Measurements from ENCODE around the gene HMGCS2. TPM values are rescaled to one million over a fixed set of nuclear protein-coding genes. Genes with fewer than 3 reads are reported as not detected.

HMGCS2 gene
- total RNA-seq, 2 experiments from 2014 or later: not detected

DNA sequence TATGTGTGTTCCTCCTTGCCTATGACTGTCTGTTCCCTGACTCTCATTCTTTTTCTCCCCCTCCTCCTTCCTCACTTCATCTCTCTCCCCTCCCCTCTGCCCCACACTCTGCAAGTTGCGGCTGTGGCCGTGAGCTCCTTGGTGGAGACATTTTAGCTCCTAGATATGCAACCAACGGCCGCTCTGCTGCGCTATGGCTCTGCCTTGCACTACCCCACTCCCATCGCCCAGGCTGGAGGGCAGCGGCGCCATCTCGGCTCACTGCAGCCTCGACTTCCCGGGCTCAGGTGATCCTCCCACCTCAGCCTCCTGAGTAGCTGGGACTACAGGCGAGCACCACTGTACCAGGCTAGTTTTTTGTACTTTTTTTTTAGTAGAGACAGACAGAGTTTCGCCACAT lies 37.0 kb upstream of the HMGCS2 start:
- Mint-ChIP-seq H3K36me3 (ENCODE audit: low read depth) (no peaks in the 10 kb centered on the region), H3K9me3 (ENCODE audit: low read depth) (no peaks in the 10 kb centered on the region), H3K4me1 (peaks cover 4% of the 10 kb centered on the region), H3K27ac (no peak overlapping the region), H3K27me3 (peaks cover 14% of the 10 kb centered on the region), H3K4me3 (no peak overlapping the region)
- ChIA-PET CTCF (no interaction called here), POLR2A (no interaction called here)
- ATAC-seq (no peak), DNase-seq (no peak)
- intact Hi-C loops (cut with DNase I, micrococcal nuclease): no loop called here

DNA sequence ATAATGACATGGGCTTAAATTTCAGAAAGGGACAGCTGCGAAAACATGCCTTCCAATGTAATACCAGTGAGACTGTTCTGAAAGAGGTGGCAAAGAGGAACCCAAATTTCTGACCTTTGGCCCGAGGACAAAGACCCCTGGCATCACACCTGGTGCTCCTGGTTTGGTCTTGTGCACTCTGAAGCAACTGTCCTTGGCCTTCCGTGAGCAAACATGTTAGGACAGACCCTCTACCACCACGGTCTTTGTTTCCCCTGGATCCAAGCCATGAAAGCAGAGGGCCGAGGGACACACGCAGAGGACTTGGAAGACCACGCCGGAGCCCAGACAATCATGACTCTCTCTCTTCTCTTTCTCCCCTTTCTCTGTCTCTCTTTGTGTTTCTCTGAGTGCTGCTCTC lies 36.5 kb upstream of the HMGCS2 start:
- CTCF ChIA-PET: no interaction called here
- ATAC-seq (no peak), DNase-seq (no peak)
- intact Hi-C loops (cut with DNase I, micrococcal nuclease): no loop called here
- no peak overlapping the region for H3K4me3 Mint-ChIP-seq
- H3K27ac Mint-ChIP-seq: no peak overlapping the region
- no peaks in the 10 kb centered on the region for H3K36me3 Mint-ChIP-seq (ENCODE audit: low read depth)
- peaks cover 14% of the 10 kb centered on the region for H3K27me3 Mint-ChIP-seq
- H3K4me1 Mint-ChIP-seq: peaks cover 4% of the 10 kb centered on the region
- no peaks in the 10 kb centered on the region for H3K9me3 Mint-ChIP-seq (ENCODE audit: low read depth)
- POLR2A ChIA-PET: no interaction called here

DNA sequence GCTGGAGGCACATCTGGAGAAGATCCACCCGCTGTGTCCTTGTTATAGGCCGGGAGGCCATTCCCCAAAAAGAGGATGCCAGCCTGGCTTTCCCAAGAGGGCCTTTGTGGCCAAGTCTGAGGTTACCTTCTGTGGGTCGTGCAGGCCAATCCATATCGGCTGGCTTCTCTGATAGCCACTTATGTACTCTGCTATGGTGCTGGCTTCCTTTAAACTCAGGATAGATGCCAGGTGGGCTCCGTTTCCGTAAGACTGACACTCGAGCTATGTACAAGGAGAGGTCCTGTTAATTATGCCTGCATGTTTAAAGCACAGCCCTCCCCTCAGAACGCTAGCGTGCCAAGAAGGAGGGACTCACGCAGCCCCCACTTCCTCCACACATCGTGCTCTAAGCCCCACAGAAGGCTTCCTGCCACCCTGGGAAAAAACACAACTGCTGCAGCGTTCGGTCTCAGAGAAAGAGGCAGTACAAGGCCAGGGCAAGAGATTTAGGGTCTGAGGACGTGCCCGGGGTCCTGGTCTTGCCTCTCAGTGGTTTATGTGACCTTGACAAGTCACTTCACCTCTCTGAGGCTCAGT lies 31.0 kb upstream of the HMGCS2 start:
- Mint-ChIP-seq H3K36me3 (ENCODE audit: low read depth) (no peaks in the 10 kb centered on the region), H3K27me3 (no peaks in the 10 kb centered on the region), H3K9me3 (ENCODE audit: low read depth) (no peaks in the 10 kb centered on the region), H3K4me3 (no peak overlapping the region), H3K4me1 (peaks cover 2% of the 10 kb centered on the region), H3K27ac (peak overlapping the region; percentile 12)
- ATAC-seq (no peak), DNase-seq (no peak)
- ChIA-PET POLR2A (no interaction called here), CTCF (interaction anchor here (4.5 kb wide), 1 partner anchor 10 kb away, joined by 26 read pairs; no protein-coding TSS in a partner anchor)
- intact Hi-C loops (cut with DNase I, micrococcal nuclease): no loop called here

DNA sequence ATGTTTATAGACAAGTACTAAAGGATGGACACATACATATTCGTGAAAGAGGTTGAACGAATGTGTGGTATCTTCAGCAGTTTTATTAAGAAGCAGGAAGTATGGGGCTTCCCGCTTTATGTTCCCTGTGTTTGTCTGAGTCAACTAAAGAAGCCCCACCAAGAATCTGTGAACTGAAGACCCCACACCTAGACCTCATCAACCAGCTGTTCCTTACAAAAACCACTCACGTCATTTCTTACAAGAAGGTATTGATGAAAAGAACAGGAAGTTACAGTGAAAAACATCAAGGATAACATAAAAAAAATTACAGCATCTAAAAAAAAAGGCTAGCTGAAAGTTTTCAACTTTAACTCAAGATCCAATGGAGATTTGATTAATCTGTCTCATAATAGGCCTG lies 30.3 kb upstream of the HMGCS2 start:
- POLR2A ChIA-PET: no interaction called here
- CTCF ChIA-PET: interaction anchor here (4.5 kb wide), 1 partner anchor 11 kb away, joined by 26 read pairs; no protein-coding TSS in a partner anchor
- ATAC-seq (no peak), DNase-seq (no peak)
- Mint-ChIP-seq H3K36me3 (ENCODE audit: low read depth) (no peaks in the 10 kb centered on the region), H3K27ac (no peak overlapping the region), H3K27me3 (no peaks in the 10 kb centered on the region), H3K4me3 (no peak overlapping the region), H3K9me3 (ENCODE audit: low read depth) (no peaks in the 10 kb centered on the region), H3K4me1 (peaks cover 2% of the 10 kb centered on the region)
- intact Hi-C loops (cut with DNase I, micrococcal nuclease): no loop called here

DNA sequence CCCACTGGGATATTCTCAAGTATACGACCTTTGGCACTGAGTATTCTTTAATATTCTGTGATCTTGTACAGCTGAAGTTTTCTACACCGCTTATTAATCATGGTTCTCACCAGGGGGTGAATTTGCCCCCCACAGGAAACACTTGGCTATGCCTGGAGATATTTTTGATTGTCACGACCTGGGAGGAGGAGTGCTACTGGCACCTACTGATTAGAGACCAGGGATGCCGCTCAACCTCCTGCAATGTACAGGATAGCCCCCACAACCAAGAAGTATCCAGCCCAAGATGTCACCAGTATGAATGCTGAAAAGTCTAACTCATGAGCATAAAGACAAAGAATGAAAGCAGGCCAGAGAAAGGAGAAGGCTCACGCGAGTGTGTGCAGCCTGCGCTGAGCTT lies 28.9 kb upstream of the HMGCS2 start:
- intact Hi-C loops (cut with DNase I, micrococcal nuclease): loop anchor here in 1 of 2 experiments (1.0 kb wide), 1 partner anchor 11 kb away; no protein-coding TSS in a partner anchor
- DNase-seq: no peak
- Mint-ChIP-seq H3K9me3 (ENCODE audit: low read depth) (no peaks in the 10 kb centered on the region), H3K36me3 (ENCODE audit: low read depth) (no peaks in the 10 kb centered on the region), H3K4me1 (peaks cover 2% of the 10 kb centered on the region), H3K27me3 (no peaks in the 10 kb centered on the region), H3K27ac (no peak overlapping the region), H3K4me3 (no peak overlapping the region)
- ChIA-PET CTCF (interaction anchor here (4.5 kb wide), 1 partner anchor 12 kb away, joined by 26 read pairs; no protein-coding TSS in a partner anchor), POLR2A (no interaction called here)
- no peak for ATAC-seq

DNA sequence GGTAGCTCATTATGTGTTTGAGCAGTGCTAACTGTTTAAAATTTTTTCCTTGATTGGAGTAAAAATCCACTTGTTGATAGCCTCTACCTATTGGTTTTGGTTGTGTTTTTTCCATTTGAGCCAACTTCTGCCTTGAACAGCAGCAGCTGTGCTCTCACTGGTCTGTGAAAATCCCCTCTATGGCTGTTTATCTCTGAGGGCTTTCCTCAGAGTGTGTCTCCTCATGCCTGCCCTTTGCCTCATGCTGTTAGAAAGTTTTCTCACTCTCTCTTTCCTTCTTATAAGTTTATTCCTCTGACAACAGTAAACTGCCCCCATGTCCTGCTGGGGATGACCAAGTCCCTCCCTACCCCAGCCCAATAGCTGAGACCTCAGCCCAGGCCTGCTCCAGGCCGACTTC lies 28.5 kb upstream of the HMGCS2 start:
- H3K36me3 Mint-ChIP-seq (ENCODE audit: low read depth): no peaks in the 10 kb centered on the region
- intact Hi-C loops (cut with DNase I, micrococcal nuclease): no loop called here
- no peak for ATAC-seq
- DNase-seq: no peak
- no peak overlapping the region for H3K4me3 Mint-ChIP-seq
- H3K9me3 Mint-ChIP-seq (ENCODE audit: low read depth): no peaks in the 10 kb centered on the region
- peaks cover 2% of the 10 kb centered on the region for H3K4me1 Mint-ChIP-seq
- H3K27me3 Mint-ChIP-seq: no peaks in the 10 kb centered on the region
- H3K27ac Mint-ChIP-seq: no peak overlapping the region
- ChIA-PET CTCF (interaction anchor here (4.5 kb wide), 1 partner anchor 12 kb away, joined by 26 read pairs; no protein-coding TSS in a partner anchor), POLR2A (no interaction called here)

DNA sequence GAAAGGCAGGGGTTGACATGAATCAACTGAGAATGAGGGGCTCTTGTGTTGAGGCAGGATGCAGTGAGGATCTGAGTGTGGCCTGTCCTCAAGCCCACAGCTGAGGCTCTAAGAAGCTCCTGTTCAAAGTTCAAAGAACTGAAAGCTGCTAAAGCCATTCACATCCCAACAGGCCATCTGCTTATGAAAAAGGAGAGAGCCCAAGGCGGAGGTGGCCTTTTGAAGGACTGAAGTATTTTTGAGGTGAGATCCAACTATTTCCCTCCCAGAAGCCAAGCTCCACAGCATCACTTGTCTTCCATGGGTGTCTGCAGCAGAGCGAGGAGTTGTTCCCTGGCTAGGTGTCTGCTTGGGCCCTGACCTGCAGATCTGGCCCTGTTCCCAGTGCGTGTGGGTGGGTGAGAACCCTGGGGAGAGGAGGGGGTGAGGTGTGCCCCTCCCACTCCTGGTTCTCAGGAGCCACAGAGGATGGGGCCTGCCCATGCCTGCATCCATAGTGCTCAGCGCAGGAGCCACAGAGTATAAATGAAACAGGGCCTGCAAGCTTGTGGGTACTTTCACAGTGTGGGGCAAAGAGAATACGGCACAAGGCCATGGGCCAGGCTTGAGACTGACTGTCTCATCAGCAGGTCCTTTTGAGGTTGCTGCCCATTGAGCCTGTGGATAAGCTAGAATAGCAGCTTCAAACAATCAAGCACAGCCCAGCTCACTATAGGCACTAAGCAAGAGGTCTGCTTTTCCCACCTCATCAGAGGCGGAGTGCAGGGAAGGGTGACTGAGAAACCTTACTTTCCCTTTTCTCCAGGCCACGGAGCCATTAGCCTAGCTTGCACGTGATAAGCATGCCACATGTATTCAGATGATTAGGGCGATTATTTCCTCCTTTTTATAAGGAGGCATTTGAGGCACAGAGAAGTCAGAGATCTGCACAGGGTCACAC lies 26.8 kb upstream of the HMGCS2 start:
- intact Hi-C loops (cut with DNase I, micrococcal nuclease): no loop called here
- H3K4me1 Mint-ChIP-seq: peaks cover 2% of the 10 kb centered on the region
- ATAC-seq (no peak), DNase-seq (no peak)
- H3K27me3 Mint-ChIP-seq: no peaks in the 10 kb centered on the region
- POLR2A ChIA-PET: no interaction called here
- H3K4me3 Mint-ChIP-seq: no peak overlapping the region
- H3K36me3 Mint-ChIP-seq (ENCODE audit: low read depth): no peaks in the 10 kb centered on the region
- CTCF ChIA-PET: interaction anchor here (0.7 to 2.0 kb wide), 5 partner anchors 11 to 565 kb away, joined by 3 to 8 read pairs (median 3); no protein-coding TSS in a partner anchor
- H3K27ac Mint-ChIP-seq: no peak overlapping the region
- H3K9me3 Mint-ChIP-seq (ENCODE audit: low read depth): no peaks in the 10 kb centered on the region

DNA sequence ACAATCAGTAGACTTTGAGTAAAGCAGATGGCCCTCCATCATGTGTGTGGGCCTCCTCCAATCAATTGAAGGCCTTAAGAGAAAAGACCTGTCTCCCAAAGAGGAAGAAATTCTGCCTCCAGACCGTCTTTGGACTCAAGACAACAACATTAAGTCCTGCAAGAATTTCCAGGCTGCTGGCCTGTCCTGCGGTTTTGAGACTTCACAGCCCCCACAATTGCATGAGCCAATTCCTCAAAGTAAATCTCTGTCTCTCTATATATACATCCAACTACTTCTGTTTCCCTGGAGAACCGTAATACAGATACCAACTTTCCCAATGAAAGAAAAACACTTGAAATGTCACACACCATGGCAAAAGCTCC lies 26.2 kb upstream of the HMGCS2 start:
- DNase-seq (no peak), ATAC-seq (no peak)
- ChIA-PET POLR2A (no interaction called here), CTCF (interaction anchor here (0.9 to 2.0 kb wide), 3 partner anchors 14 to 84 kb away, joined by 3 to 8 read pairs (median 3); no protein-coding TSS in a partner anchor)
- Mint-ChIP-seq H3K9me3 (ENCODE audit: low read depth) (no peaks in the 10 kb centered on the region), H3K4me1 (peaks cover 2% of the 10 kb centered on the region), H3K27me3 (peaks cover 2% of the 10 kb centered on the region), H3K4me3 (no peak overlapping the region), H3K36me3 (ENCODE audit: low read depth) (no peaks in the 10 kb centered on the region), H3K27ac (no peak overlapping the region)
- intact Hi-C loops (cut with DNase I, micrococcal nuclease): no loop called here

DNA sequence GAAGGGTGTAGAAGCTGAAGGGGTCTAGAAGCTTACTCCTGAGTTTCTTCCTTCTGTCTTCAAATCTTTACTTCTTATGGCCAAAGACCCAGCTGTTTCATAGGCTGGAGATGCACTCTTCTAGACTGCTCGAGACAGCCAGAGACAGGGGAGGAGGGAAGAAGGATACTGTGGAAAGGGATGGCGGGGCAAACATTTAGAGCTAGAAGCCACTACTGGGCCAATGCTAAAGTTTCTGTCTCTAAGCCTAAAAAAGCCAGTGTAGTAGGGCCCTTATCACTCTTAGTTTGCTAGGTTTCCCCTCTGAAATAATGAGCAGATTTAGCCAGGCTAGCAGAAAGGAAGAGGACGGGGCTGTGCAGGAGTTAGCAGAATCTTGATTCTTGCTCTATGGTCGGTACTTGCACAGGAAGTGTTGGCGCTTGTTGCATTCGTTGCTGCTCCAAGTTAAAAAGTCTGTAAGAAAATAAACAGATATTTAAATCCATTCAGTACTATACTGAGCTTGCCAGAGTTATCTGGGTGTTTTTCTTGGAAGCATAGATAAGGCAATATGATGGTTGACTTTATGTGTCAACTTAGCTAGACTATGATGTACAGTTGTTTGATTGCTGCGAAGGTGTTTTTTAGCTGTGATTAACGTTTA lies 25.6 kb upstream of the HMGCS2 start:
- no peak for ATAC-seq
- intact Hi-C loops (cut with DNase I, micrococcal nuclease): no loop called here
- Mint-ChIP-seq H3K27me3 (peaks cover 2% of the 10 kb centered on the region), H3K27ac (no peak overlapping the region), H3K4me3 (no peak overlapping the region), H3K36me3 (ENCODE audit: low read depth) (no peaks in the 10 kb centered on the region), H3K4me1 (peaks cover 2% of the 10 kb centered on the region), H3K9me3 (ENCODE audit: low read depth) (no peaks in the 10 kb centered on the region)
- CTCF ChIA-PET: interaction anchor here (0.6 to 1.1 kb wide), 3 partner anchors 33 to 83 kb away, joined by 3 read pairs; no protein-coding TSS in a partner anchor
- POLR2A ChIA-PET: no interaction called here
- no peak for DNase-seq

DNA sequence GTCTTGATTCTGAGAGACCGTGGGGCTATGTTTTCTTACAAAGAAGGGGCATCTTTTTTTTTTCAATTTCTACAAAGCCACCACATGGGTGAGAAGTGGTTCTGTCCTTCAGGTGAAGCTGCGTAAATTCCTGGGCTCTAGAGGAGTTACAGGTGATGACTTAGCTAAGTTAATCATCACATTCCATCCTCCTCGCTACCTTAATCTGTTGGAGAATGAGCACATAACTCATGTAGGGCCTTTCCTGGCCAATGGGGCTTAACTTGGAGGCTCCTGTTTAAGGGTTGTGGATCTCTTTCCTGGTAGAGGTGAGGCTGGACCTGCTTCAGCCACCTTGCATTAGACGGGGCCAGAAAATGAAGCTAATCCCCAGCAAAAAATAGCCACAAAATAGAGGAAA lies 22.7 kb upstream of the HMGCS2 start:
- H3K36me3 Mint-ChIP-seq (ENCODE audit: low read depth): no peaks in the 10 kb centered on the region
- ATAC-seq (no peak), DNase-seq (no peak)
- no peaks in the 10 kb centered on the region for H3K9me3 Mint-ChIP-seq (ENCODE audit: low read depth)
- H3K4me1 Mint-ChIP-seq: peaks cover 1% of the 10 kb centered on the region
- peaks cover 2% of the 10 kb centered on the region for H3K27me3 Mint-ChIP-seq
- CTCF ChIA-PET: interaction anchor here (0.7 to 1.5 kb wide), 2 partner anchors 18 to 36 kb away, joined by 3 to 7 read pairs; no protein-coding TSS in a partner anchor
- H3K27ac Mint-ChIP-seq: no peak overlapping the region
- intact Hi-C loops (cut with DNase I, micrococcal nuclease): no loop called here
- POLR2A ChIA-PET: no interaction called here
- H3K4me3 Mint-ChIP-seq: no peak overlapping the region

DNA sequence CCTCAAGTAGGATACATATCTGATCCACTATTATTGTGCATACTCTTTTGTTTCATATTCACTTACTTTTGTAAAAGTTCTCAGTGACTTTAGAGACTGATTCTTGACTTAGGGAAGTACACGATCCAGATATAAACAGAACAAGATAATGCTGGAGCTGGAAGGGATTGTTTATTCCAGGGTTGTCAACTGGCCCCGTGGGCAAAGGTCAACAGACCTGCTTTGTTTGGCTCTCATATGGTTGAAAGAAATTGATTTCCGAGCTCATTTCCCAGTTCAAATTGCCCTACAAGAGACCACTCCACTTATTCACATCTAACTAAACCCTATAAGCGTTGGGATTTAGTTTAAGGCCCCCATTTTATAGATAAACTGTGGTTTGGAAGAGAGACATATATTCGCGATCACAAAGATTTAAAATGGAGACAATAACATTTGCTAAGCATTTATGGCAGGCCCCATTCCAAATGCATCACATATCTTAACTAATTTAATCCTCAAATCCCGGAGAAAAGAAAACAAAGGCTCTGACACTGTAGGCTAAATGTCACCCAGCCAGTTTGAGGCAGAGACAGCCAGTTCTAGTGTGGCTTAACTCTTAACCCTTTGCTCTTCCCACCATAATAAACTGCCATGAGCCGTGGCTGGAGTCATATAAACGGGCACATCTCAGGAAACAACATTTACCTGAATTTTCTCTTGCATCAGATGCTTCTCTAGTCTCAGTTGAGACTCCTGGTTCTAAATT lies 21.9 kb upstream of the HMGCS2 start:
- intact Hi-C loops (cut with DNase I, micrococcal nuclease): no loop called here
- CTCF ChIA-PET: interaction anchor here (1.5 kb wide), 1 partner anchor 18 kb away, joined by 7 read pairs; no protein-coding TSS in a partner anchor

More for the DNA sequence above, 21.9 kb upstream of the HMGCS2 start:
- DNase-seq: no peak
- ATAC-seq: no peak
- no peaks in the 10 kb centered on the region for H3K36me3 Mint-ChIP-seq (ENCODE audit: low read depth)
- peaks cover 6% of the 10 kb centered on the region for H3K4me1 Mint-ChIP-seq
- POLR2A ChIA-PET: no interaction called here
- peaks cover 2% of the 10 kb centered on the region for H3K27me3 Mint-ChIP-seq
- H3K9me3 Mint-ChIP-seq (ENCODE audit: low read depth): no peaks in the 10 kb centered on the region
- no peak overlapping the region for H3K27ac Mint-ChIP-seq
- H3K4me3 Mint-ChIP-seq: no peak overlapping the region
